Activated CD4-positive, alpha-beta T cell treated with anti-CD3 and anti-CD28 coated beads for 36 hours (primary cell): ENCODE data around the gene ST3GAL4. TPM values are rescaled to one million over a fixed set of nuclear protein-coding genes. Genes with fewer than 3 reads are reported as not detected.
"Not testable (repeated sequence)": the region's sequence is repeated elsewhere in the genome, so short reads cannot be mapped to it uniquely, and the experiment has no call there.

Experiments used
- ATAC-seq: fragments of 200-7000 bp; cut with Tn5 transposase; one replicate; pipeline ENCODE4 v1.10.0; 2021; ENCODE audit warnings: mild to moderate bottlenecking, moderate library complexity
- CTCF ChIA-PET: fragments of 350-600 bp; sonication (Branson Sonifier 250); formaldehyde crosslinking; loops from one replicate; lab custom pipeline; 2021; ENCODE audit warnings: antibody characterized with exemption; lab: Charles Lee
- POLR2A ChIA-PET: fragments of 350-600 bp; sonication (Branson Sonifier 250); formaldehyde crosslinking; loops from one replicate; lab custom pipeline; 2021; ENCODE audit warnings: antibody characterized with exemption, inconsistent platforms; lab: Charles Lee
- DNase-seq: peaks from one replicate; pipeline ENCODE4 v3.0.0-alpha.2; 2020
- H3K27ac Mint-ChIP-seq: one replicate; pipeline ENCODE4 v1.8.0; 2021; ENCODE audit warnings: mixed read lengths
- H3K27me3 Mint-ChIP-seq: one replicate; pipeline ENCODE4 v1.8.0; 2021; ENCODE audit warnings: mixed read lengths
- H3K36me3 Mint-ChIP-seq: one replicate; pipeline ENCODE4 v1.8.0; 2021; ENCODE audit warnings: low read depth, mixed read lengths
- H3K4me1 Mint-ChIP-seq: one replicate; pipeline ENCODE4 v1.8.0; 2021; ENCODE audit warnings: mixed read lengths
- H3K4me3 Mint-ChIP-seq: one replicate; pipeline ENCODE4 v1.8.0; 2021; ENCODE audit warnings: mild to moderate bottlenecking, moderate library complexity, mixed read lengths
- H3K9me3 Mint-ChIP-seq: one replicate; pipeline ENCODE4 v1.8.0; 2021; ENCODE audit warnings: low read depth, mixed read lengths
- intact Hi-C, 2 experiments: fragments of 100-400 bp; cut with DNase I in 1 of 2; cut with micrococcal nuclease in 1 of 2; formaldehyde crosslinking; loops; one replicate each; pipeline versions ENCODE4 v1.14.2 to v1.15.1; 2022 to 2024; cut with DNase I, micrococcal nuclease
- total RNA-seq, 2 experiments: library from RNA; stranded (reverse); gene quantifications; one replicate each; pipeline ENCODE4 v1.2.3, GENCODE V29; 2021

The ST3GAL4 gene
- total RNA-seq, 2 experiments from 2014 or later = 7.5 to 9.1 TPM

- H3K36me3 Mint-ChIP-seq, H3K27ac Mint-ChIP-seq, H3K27me3 Mint-ChIP-seq, DNase-seq, intact Hi-C loops, POLR2A ChIA-PET, H3K4me3 Mint-ChIP-seq, H3K4me1 Mint-ChIP-seq, CTCF ChIA-PET, H3K9me3 Mint-ChIP-seq: not testable (repeated sequence)
- ATAC-seq = peak; percentile 42
Observed at GRCh38 chr11:126368336-126369119, 13.0 kb downstream of the ST3GAL4 start.

- Mint-ChIP-seq H3K4me3 (no peak overlapping the region), H3K4me1 (no peaks in the 10 kb centered on the region), H3K27ac (no peak overlapping the region), H3K36me3 (no peaks in the 10 kb centered on the region), H3K27me3 (no peaks in the 10 kb centered on the region), H3K9me3 (no peaks in the 10 kb centered on the region)
- CTCF ChIA-PET = interaction anchor here (0.6 to 1.3 kb wide), 2 partner anchors 60 to 187 kb away, joined by 3 read pairs; no protein-coding TSS in a partner anchor
- ATAC-seq (no peak), DNase-seq (no peak)
- POLR2A ChIA-PET = interaction anchor here (0.8 kb wide), 1 partner anchor 14 kb away, joined by 3 read pairs; the partner anchor contains the start of gene ST3GAL4
- intact Hi-C loops = no loop called here
Observed at GRCh38 chr11:126370016-126370415, 14.5 kb downstream of the ST3GAL4 start.

- H3K4me3 Mint-ChIP-seq = no peak overlapping the region
- no peak overlapping the region for H3K27ac Mint-ChIP-seq
- no peaks in the 10 kb centered on the region for H3K36me3 Mint-ChIP-seq
- intact Hi-C loops = no loop called here
- ChIA-PET CTCF (no interaction called here), POLR2A (no interaction called here)
- ATAC-seq (no peak), DNase-seq (no peak)
- no peaks in the 10 kb centered on the region for H3K4me1 Mint-ChIP-seq
- no peaks in the 10 kb centered on the region for H3K27me3 Mint-ChIP-seq
- no peaks in the 10 kb centered on the region for H3K9me3 Mint-ChIP-seq
Observed at GRCh38 chr11:126371595-126371994, 16.1 kb downstream of the ST3GAL4 start.

- ATAC-seq, CTCF ChIA-PET, POLR2A ChIA-PET, H3K4me3 Mint-ChIP-seq, H3K27ac Mint-ChIP-seq, DNase-seq, H3K27me3 Mint-ChIP-seq, H3K4me1 Mint-ChIP-seq, intact Hi-C loops, H3K9me3 Mint-ChIP-seq, H3K36me3 Mint-ChIP-seq: not testable (repeated sequence)
Observed at GRCh38 chr11:126373389-126374066, 18.0 kb downstream of the ST3GAL4 start.

GRCh38 chr11:126374562-126375300, 19.2 kb downstream of the ST3GAL4 start:
- H3K4me1 Mint-ChIP-seq, ATAC-seq, H3K36me3 Mint-ChIP-seq, CTCF ChIA-PET, H3K27ac Mint-ChIP-seq, POLR2A ChIA-PET, DNase-seq, H3K9me3 Mint-ChIP-seq, H3K4me3 Mint-ChIP-seq, intact Hi-C loops, H3K27me3 Mint-ChIP-seq: not testable (repeated sequence)

- POLR2A ChIA-PET = no interaction called here
- no peak overlapping the region for H3K27ac Mint-ChIP-seq
- ATAC-seq = no peak
- H3K4me1 Mint-ChIP-seq = no peaks in the 10 kb centered on the region
- H3K4me3 Mint-ChIP-seq = no peak overlapping the region
- CTCF ChIA-PET = interaction anchor here (0.6 kb wide), 1 partner anchor 227 kb away, joined by 3 read pairs; no protein-coding TSS in a partner anchor
- H3K27me3 Mint-ChIP-seq = no peaks in the 10 kb centered on the region
- H3K36me3 Mint-ChIP-seq = no peaks in the 10 kb centered on the region
- DNase-seq = no peak
- intact Hi-C loops = no loop called here
- H3K9me3 Mint-ChIP-seq = no peaks in the 10 kb centered on the region
Observed at GRCh38 chr11:126375726-126376125, 20.2 kb downstream of the ST3GAL4 start.

- POLR2A ChIA-PET = no interaction called here
- intact Hi-C loops = no loop called here
- no peak overlapping the region for H3K4me3 Mint-ChIP-seq
- no peak for DNase-seq
- no peaks in the 10 kb centered on the region for H3K9me3 Mint-ChIP-seq
- no peaks in the 10 kb centered on the region for H3K27me3 Mint-ChIP-seq
- no peaks in the 10 kb centered on the region for H3K36me3 Mint-ChIP-seq
- no peak for ATAC-seq
- no peaks in the 10 kb centered on the region for H3K4me1 Mint-ChIP-seq
- CTCF ChIA-PET = no interaction called here
- no peak overlapping the region for H3K27ac Mint-ChIP-seq
Observed at GRCh38 chr11:126378763-126379162, 23.3 kb downstream of the ST3GAL4 start.

- no peak overlapping the region for H3K4me3 Mint-ChIP-seq
- H3K9me3 Mint-ChIP-seq = no peaks in the 10 kb centered on the region
- CTCF ChIA-PET = no interaction called here
- no peaks in the 10 kb centered on the region for H3K27me3 Mint-ChIP-seq
- H3K27ac Mint-ChIP-seq = no peak overlapping the region
- POLR2A ChIA-PET = no interaction called here
- no peak for ATAC-seq
- H3K4me1 Mint-ChIP-seq = no peaks in the 10 kb centered on the region
- intact Hi-C loops = no loop called here
- DNase-seq = no peak
- H3K36me3 Mint-ChIP-seq = no peaks in the 10 kb centered on the region
Observed at GRCh38 chr11:126380909-126381308, 25.4 kb downstream of the ST3GAL4 start.

- ATAC-seq, H3K36me3 Mint-ChIP-seq, POLR2A ChIA-PET, CTCF ChIA-PET, H3K27ac Mint-ChIP-seq, DNase-seq, intact Hi-C loops, H3K4me1 Mint-ChIP-seq, H3K9me3 Mint-ChIP-seq, H3K27me3 Mint-ChIP-seq, H3K4me3 Mint-ChIP-seq: not testable (repeated sequence)
Observed at GRCh38 chr11:126381960-126382359, 26.5 kb downstream of the ST3GAL4 start.

GRCh38 chr11:126382641-126383040, 27.2 kb downstream of the ST3GAL4 start:
- H3K4me3 Mint-ChIP-seq, DNase-seq, H3K9me3 Mint-ChIP-seq, H3K27ac Mint-ChIP-seq, H3K4me1 Mint-ChIP-seq, ATAC-seq, H3K36me3 Mint-ChIP-seq, CTCF ChIA-PET, intact Hi-C loops, H3K27me3 Mint-ChIP-seq, POLR2A ChIA-PET: not testable (repeated sequence)
